ENCODE data around the gene ITPR1. TPM values are rescaled to one million over a fixed set of nuclear protein-coding genes. Genes with fewer than 3 reads are reported as not detected.

Gene ITPR1
- total and polyA plus RNA-seq, 4 donors = 3.7 to 39.4 (median 8.2) TPM

DNA sequence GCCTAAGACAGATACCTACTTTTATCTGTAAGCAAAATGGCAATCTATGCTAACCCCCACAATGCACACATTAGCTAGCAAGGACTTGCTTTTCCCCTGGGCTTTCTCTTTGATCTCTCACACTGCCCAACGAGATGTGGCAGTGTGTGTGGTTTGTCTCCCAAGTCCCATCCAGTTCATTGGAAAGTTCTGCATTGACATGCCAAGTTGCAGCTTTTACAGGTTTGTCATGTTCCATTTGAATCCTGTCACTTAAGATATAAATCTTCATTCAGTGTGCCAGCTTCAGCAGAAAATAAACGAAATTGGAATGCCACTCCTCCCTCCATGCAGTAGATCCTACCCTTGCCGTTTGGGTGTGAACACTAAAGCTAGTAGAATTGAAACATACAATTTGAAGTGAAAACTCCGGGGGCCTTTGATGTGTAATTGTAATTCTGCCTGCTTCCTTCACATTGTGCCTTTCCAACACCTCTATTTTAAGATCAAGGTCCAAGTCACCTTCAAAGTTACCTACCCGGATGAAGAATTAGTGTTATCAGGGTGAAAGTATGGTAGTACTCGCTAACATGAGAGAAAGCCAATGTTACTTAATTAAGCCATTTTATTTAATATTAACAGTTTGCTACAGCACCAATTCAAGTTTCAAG is 355.2 kb downstream of the ITPR1 start:
- DNase-seq (ENCODE audit: low spot score) = no peak
- Histone ChIP-seq H3K27ac (ENCODE audit: low read depth in 1 of 2, low read length in 2 of 2) (no peak overlapping the region), H3K4me3 (ENCODE audit: low read depth in 1 of 3, low read length in 3 of 3) (no peak overlapping the region)

GRCh38 chr3:4849136-4849535 is 356.0 kb downstream of the ITPR1 start:
- H3K9ac ChIP-seq (ENCODE audit: low read depth in 1 of 2, low read length in 2 of 2) = no peak overlapping the region
- no peaks in the 10 kb centered on the region for H3K9me3 ChIP-seq (ENCODE audit: control insufficient read depth in 4 of 4, low read length in 3 of 4)
- WGBS = 89% methylated on average over 3 of the region's 3 CpGs
- H3K27me3 ChIP-seq (ENCODE audit: control insufficient read depth in 4 of 4, insufficient read depth in 4 of 4, low read length in 3 of 4) = no peaks in the 10 kb centered on the region
- no peak overlapping the region for H3K4me3 ChIP-seq (ENCODE audit: low read depth in 1 of 3, low read length in 3 of 3)
- H3K36me3 ChIP-seq (ENCODE audit: control insufficient read depth in 4 of 4, insufficient read depth in 3 of 4, low read depth in 1 of 4, low read length in 3 of 4) = no peaks in the 10 kb centered on the region
- DNase-seq (ENCODE audit: low spot score) = no peak
- H3K27ac ChIP-seq (ENCODE audit: low read depth in 1 of 2, low read length in 2 of 2) = no peak overlapping the region
- TF ChIP-seq EGR1 (IDR thresholded peaks at IDR 0.05; ENCODE audit: low read depth in 2 of 2) (no peak), HNF4A (conservative IDR thresholded peaks at IDR 0.05) (no peak), TAF1 (conservative IDR thresholded peaks at IDR 0.05) (no peak)
- TF ChIP-seq, protein P1, sequence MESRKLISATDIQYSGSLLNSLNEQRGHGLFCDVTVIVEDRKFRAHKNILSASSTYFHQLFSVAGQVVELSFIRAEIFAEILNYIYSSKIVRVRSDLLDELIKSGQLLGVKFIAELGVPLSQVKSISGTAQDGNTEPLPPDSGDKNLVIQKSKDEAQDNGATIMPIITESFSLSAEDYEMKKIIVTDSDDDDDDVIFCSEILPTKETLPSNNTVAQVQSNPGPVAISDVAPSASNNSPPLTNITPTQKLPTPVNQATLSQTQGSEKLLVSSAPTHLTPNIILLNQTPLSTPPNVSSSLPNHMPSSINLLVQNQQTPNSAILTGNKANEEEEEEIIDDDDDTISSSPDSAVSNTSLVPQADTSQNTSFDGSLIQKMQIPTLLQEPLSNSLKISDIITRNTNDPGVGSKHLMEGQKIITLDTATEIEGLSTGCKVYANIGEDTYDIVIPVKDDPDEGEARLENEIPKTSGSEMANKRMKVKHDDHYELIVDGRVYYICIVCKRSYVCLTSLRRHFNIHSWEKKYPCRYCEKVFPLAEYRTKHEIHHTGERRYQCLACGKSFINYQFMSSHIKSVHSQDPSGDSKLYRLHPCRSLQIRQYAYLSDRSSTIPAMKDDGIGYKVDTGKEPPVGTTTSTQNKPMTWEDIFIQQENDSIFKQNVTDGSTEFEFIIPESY (IDR thresholded peaks at IDR 0.05) = no peak
- H3K4me1 ChIP-seq (ENCODE audit: control insufficient read depth in 4 of 4, insufficient read depth in 4 of 4, low read length in 3 of 4) = peaks cover 0 to 7% (median 0%) of the 10 kb centered on the region in 4 donors

More for the DNA sequence above, 355.2 kb downstream of the ITPR1 start:
- no peak overlapping the region for H3K9ac ChIP-seq (ENCODE audit: low read depth in 1 of 2, low read length in 2 of 2)
- no peaks in the 10 kb centered on the region for H3K9me3 ChIP-seq (ENCODE audit: control insufficient read depth in 4 of 4, low read length in 3 of 4)
- TF ChIP-seq EGR1 (IDR thresholded peaks at IDR 0.05; ENCODE audit: low read depth in 2 of 2) (no peak), JUND (IDR thresholded peaks at IDR 0.05) (no peak), RXRA (IDR thresholded peaks at IDR 0.05) (no peak)
- H3K36me3 ChIP-seq (ENCODE audit: control insufficient read depth in 4 of 4, insufficient read depth in 3 of 4, low read depth in 1 of 4, low read length in 3 of 4) = no peaks in the 10 kb centered on the region
- H3K27me3 ChIP-seq (ENCODE audit: control insufficient read depth in 4 of 4, insufficient read depth in 4 of 4, low read length in 3 of 4) = no peaks in the 10 kb centered on the region
- 82% methylated on average over 6 of the region's 6 CpGs for WGBS
- peaks cover 0 to 1% (median 0%) of the 10 kb centered on the region in 4 donors for H3K4me1 ChIP-seq (ENCODE audit: control insufficient read depth in 4 of 4, insufficient read depth in 4 of 4, low read length in 3 of 4)

GRCh38 chr3:4849739-4850138 is 356.6 kb downstream of the ITPR1 start:
- Histone ChIP-seq H3K4me3 (ENCODE audit: low read depth in 1 of 3, low read length in 3 of 3) (no peak overlapping the region), H3K36me3 (ENCODE audit: control insufficient read depth in 4 of 4, insufficient read depth in 3 of 4, low read depth in 1 of 4, low read length in 3 of 4) (no peaks in the 10 kb centered on the region), H3K27me3 (ENCODE audit: control insufficient read depth in 4 of 4, insufficient read depth in 4 of 4, low read length in 3 of 4) (no peaks in the 10 kb centered on the region), H3K27ac (ENCODE audit: low read depth in 1 of 2, low read length in 2 of 2) (no peak overlapping the region), H3K9me3 (ENCODE audit: control insufficient read depth in 4 of 4, low read length in 3 of 4) (no peaks in the 10 kb centered on the region), H3K9ac (ENCODE audit: low read depth in 1 of 2, low read length in 2 of 2) (no peak overlapping the region), H3K4me1 (ENCODE audit: control insufficient read depth in 4 of 4, insufficient read depth in 4 of 4, low read length in 3 of 4) (peaks cover 0 to 7% (median 0%) of the 10 kb centered on the region in 4 donors)
- no peak for DNase-seq (ENCODE audit: low spot score)
- TF ChIP-seq, protein P2, sequence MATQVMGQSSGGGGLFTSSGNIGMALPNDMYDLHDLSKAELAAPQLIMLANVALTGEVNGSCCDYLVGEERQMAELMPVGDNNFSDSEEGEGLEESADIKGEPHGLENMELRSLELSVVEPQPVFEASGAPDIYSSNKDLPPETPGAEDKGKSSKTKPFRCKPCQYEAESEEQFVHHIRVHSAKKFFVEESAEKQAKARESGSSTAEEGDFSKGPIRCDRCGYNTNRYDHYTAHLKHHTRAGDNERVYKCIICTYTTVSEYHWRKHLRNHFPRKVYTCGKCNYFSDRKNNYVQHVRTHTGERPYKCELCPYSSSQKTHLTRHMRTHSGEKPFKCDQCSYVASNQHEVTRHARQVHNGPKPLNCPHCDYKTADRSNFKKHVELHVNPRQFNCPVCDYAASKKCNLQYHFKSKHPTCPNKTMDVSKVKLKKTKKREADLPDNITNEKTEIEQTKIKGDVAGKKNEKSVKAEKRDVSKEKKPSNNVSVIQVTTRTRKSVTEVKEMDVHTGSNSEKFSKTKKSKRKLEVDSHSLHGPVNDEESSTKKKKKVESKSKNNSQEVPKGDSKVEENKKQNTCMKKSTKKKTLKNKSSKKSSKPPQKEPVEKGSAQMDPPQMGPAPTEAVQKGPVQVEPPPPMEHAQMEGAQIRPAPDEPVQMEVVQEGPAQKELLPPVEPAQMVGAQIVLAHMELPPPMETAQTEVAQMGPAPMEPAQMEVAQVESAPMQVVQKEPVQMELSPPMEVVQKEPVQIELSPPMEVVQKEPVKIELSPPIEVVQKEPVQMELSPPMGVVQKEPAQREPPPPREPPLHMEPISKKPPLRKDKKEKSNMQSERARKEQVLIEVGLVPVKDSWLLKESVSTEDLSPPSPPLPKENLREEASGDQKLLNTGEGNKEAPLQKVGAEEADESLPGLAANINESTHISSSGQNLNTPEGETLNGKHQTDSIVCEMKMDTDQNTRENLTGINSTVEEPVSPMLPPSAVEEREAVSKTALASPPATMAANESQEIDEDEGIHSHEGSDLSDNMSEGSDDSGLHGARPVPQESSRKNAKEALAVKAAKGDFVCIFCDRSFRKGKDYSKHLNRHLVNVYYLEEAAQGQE (IDR thresholded peaks at IDR 0.05) = no peak
- TF ChIP-seq FOXA1 (IDR thresholded peaks at IDR 0.05) (no peak), RXRA (IDR thresholded peaks at IDR 0.05) (no peak), RAD21 (IDR thresholded peaks at IDR 0.05) (no peak), SP1 (IDR thresholded peaks at IDR 0.05) (no peak), MAX (IDR thresholded peaks at IDR 0.05) (no peak), FOXA2 (IDR thresholded peaks at IDR 0.05) (no peak), TAF1 (conservative IDR thresholded peaks at IDR 0.05) (no peak), HNF4G (IDR thresholded peaks at IDR 0.05) (no peak), NR2F2 (IDR thresholded peaks at IDR 0.05) (no peak), EGR1 (IDR thresholded peaks at IDR 0.05; ENCODE audit: low read depth in 2 of 2) (no peak), GABPA (IDR thresholded peaks at IDR 0.05 in 1 of 2, conservative IDR thresholded peaks at IDR 0.05 in 1 of 2) (no peak), HNF4A (conservative IDR thresholded peaks at IDR 0.05) (no peak), JUND (IDR thresholded peaks at IDR 0.05) (no peak)
- TF ChIP-seq, protein P1 (IDR thresholded peaks at IDR 0.05) = no peak
